Placental epithelial cell (primary cell): ENCODE results near the gene MTMR3. TPM values are rescaled to one million over a fixed set of nuclear protein-coding genes. Genes with fewer than 3 reads are reported as not detected.

Experiments
- small RNA-seq: library from RNA; depleted of rRNA; stranded (forward); fragments of <200 nt; gene quantifications from one replicate; pipeline ENCODE3, GENCODE V24; 2012
- total RNA-seq: library from RNA; depleted of rRNA; stranded (reverse); fragments of >200 nt; gene quantifications from 2 replicates; pipeline ENCODE4 v1.2.3, GENCODE V29; 2012

MTMR3 gene
- total RNA-seq = 51.0 and 65.6 TPM in 2 replicates

DNA sequence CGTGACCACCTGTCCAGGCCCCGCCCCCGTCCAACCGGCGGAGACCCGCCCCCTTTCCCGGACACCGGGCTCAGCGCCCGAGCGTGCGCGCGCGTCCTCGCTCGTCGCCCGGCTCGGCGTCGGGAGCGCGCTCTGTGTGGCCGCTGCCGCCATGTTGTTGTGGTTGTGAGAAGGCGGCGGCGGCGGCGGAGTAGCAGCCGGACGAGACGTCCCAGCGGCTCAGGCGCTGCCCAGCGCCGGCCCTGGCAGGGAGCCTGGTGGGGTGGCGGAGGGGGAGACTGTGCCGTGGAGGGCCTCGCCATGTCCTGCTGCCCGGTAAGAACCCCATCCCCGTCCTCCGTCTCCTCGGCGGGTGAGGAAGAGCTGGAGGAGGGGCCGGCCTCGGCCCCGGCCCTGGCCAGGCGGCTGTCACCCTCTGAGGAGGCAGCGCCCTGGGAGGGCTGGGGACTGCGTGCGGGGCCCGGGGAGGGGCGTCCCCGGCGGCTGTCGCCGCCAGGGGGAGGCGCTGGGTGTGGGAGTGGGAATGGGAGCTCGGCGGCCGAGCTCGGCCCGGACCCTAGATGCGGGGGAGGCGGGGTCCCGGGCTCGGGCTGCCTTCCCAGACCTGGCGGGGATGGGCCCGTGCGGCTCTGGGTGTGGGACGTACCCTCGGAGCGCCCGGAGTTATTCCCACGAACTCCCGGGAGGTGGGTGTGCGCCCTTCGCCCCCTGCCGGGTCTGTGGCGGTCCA is at the start of gene MTMR3:
MTMR3 (plus strand) TSS at position 130 of the 730 bp plus-strand sequence. CDS start 87,886 bp downstream, outside the sequence.

GRCh38 chr22:29837741-29838598 is 45.0 kb upstream of the MTMR3 start, which contains the start of gene ASCC2:
Gene ASCC2, minus strand, starts transcription at chr22:29838274. Its CDS starts 5,949 bp downstream, at chr22:29832325.

GRCh38 chr22:30079952-30080533 is 197.1 kb downstream of the MTMR3 start, which contains the start of gene HORMAD2:
Gene HORMAD2, plus strand, starts transcription at chr22:30080464. Its CDS starts 13,489 bp downstream, at chr22:30093953.

Small RNA genes within 50 kb of the gene (small RNA-seq; reads per million reads assigned to genes)
- gene MIR6818 (not detected), gene RNU6-331P (not detected)

Other genes starting within 250 kb of the MTMR3 start
- under 0.01 TPM in 2 replicates for gene CABP7, start 163.2 kb upstream of the MTMR3 start, total RNA-seq
- gene ZMAT5, start 116.2 kb upstream of the MTMR3 start, total RNA-seq = 12.1 and 14.9 TPM in 2 replicates
- 60.1 and 82.6 TPM in 2 replicates for gene UQCR10, start 115.8 kb upstream of the MTMR3 start, total RNA-seq
- 35.3 and 41.2 TPM in 2 replicates for gene ASCC2, start 44.9 kb upstream of the MTMR3 start, total RNA-seq
- 0.39 TPM in 1 of 2 replicates, not detected in the other for gene HORMAD2, start 197.3 kb downstream of the MTMR3 start, total RNA-seq